Measurements from ENCODE around the gene MCTS1.
"Not testable (repeated sequence)": the region's sequence is repeated elsewhere in the genome, so short reads cannot be mapped to it uniquely, and the experiment has no call there.

MCTS1 gene

GRCh38 chrX:120603707-120604360 is at the start of gene MCTS1:
TSS of gene MCTS1 (plus strand) at chrX:120604101. CDS start at chrX:120604237, 136 bp downstream.
- DNase-seq, result peak in 57 of 58 donors; percentile 2 to 84 (median 64)

- no peak for DNase-seq
Measured at GRCh38 chrX:120556251-120556650, 47.6 kb upstream of the MCTS1 start.

- peak in 1 of 58 donors; percentile 19 for DNase-seq
Measured at GRCh38 chrX:120559804-120560203, 44.1 kb upstream of the MCTS1 start.

GRCh38 chrX:120560405-120560841 is 43.5 kb upstream of the MCTS1 start:
- DNase-seq, result peak in 38 of 58 donors; percentile 1 to 77 (median 26)

- DNase-seq, result peak; percentile 29 to 94 (median 85)
Measured at GRCh38 chrX:120560842-120561633, 42.9 kb upstream of the MCTS1 start, which contains the start of gene CUL4B. TSS of gene CUL4B (minus strand) at chrX:120560962. CDS start at chrX:120560638, 324 bp downstream.

GRCh38 chrX:120561634-120562568 is 42.0 kb upstream of the MCTS1 start:
- no peak for DNase-seq

GRCh38 chrX:120562569-120562926 is 41.4 kb upstream of the MCTS1 start:
- no peak for DNase-seq

- no peak for DNase-seq
Measured at GRCh38 chrX:120564925-120565324, 39.0 kb upstream of the MCTS1 start.

- no peak for DNase-seq
Measured at GRCh38 chrX:120566817-120567216, 37.1 kb upstream of the MCTS1 start.

GRCh38 chrX:120568035-120568434 is 35.9 kb upstream of the MCTS1 start:
- DNase-seq, result no peak

GRCh38 chrX:120568609-120569008 is 35.3 kb upstream of the MCTS1 start:
- no peak for DNase-seq

- DNase-seq, result no peak
Measured at GRCh38 chrX:120570011-120570600, 33.8 kb upstream of the MCTS1 start.

GRCh38 chrX:120573806-120574205 is 30.1 kb upstream of the MCTS1 start:
- DNase-seq, result not testable (repeated sequence)

GRCh38 chrX:120575379-120576114 is 28.4 kb upstream of the MCTS1 start:
- DNase-seq, result no peak

- no peak for DNase-seq
Measured at GRCh38 chrX:120585702-120586101, 18.2 kb upstream of the MCTS1 start.

- DNase-seq, result peak in 20 of 58 donors; percentile 0 to 19 (median 4)
Measured at GRCh38 chrX:120604361-120604782, 471 bp downstream of the MCTS1 start.

- DNase-seq, result no peak
Measured at GRCh38 chrX:120612086-120612485, 8.2 kb downstream of the MCTS1 start.

GRCh38 chrX:120614816-120615215 is 10.9 kb downstream of the MCTS1 start:
- DNase-seq, result no peak

GRCh38 chrX:120617996-120618630 is 14.2 kb downstream of the MCTS1 start:
- DNase-seq, result no peak

GRCh38 chrX:120625371-120625770 is 21.5 kb downstream of the MCTS1 start:
- no peak for DNase-seq
